Heart left ventricle (tissue), 16 donors: Measurements from ENCODE around the gene DACT2. TPM values are rescaled to one million over a fixed set of nuclear protein-coding genes. Genes with fewer than 3 reads are reported as not detected.

ENCODE experiments used
- ATAC-seq, 4 donors: fragments of 200-7000 bp; cut with Tn5 transposase; one replicate each; pipeline ENCODE4 v1.9.1; 2020 to 2022; ENCODE audit warnings: moderate library complexity in 4 of 4, mild to moderate bottlenecking in 3 of 4, moderate number of reproducible peaks in 1 of 4
- DNase-seq, 5 donors: peaks; one replicate each; pipeline ENCODE4 v3.0.0-alpha.2; 2020
- H3K27ac ChIP-seq, 12 donors: fragments of 200-600 bp; sonication (generic) in 4 of 12; one replicate each; pipeline versions ENCODE4 v1.5.0 to v1.8.0; 2016 to 2022; ENCODE audit warnings: mild to moderate bottlenecking in 2 of 12
- H3K27me3 ChIP-seq, 9 donors: fragments of 200-600 bp; sonication (generic) in 2 of 9; one replicate each; pipeline versions ENCODE4 v1.5.1 to v1.8.0; 2016 to 2022; ENCODE audit warnings: mild to moderate bottlenecking in 3 of 9
- H3K36me3 ChIP-seq, 9 donors: fragments of 200-600 bp; sonication (generic) in 2 of 9; one replicate each; pipeline versions ENCODE4 v1.5.0 to v1.8.0; 2018 to 2022; ENCODE audit warnings: mild to moderate bottlenecking in 2 of 9
- H3K4me1 ChIP-seq, 12 donors: fragments of 200-600 bp; sonication (generic) in 4 of 12; one replicate each; pipeline versions ENCODE4 v1.5.0 to v1.8.0; 2016 to 2022; ENCODE audit warnings: mild to moderate bottlenecking in 3 of 12
- H3K4me3 ChIP-seq, 12 donors: fragments of 200-600 bp; sonication (generic) in 4 of 12; one replicate each; pipeline versions ENCODE4 v1.5.0 to v1.8.0; 2017 to 2022; ENCODE audit warnings: mild to moderate bottlenecking in 9 of 12, moderate library complexity in 4 of 12
- H3K9me3 ChIP-seq, 12 donors: fragments of 200-600 bp; sonication (generic) in 4 of 12; one replicate each; pipeline versions ENCODE4 v1.5.0 to v1.8.0; 2016 to 2022; ENCODE audit warnings: mild to moderate bottlenecking in 1 of 12
- POLR2A ChIP-seq, 2 donors: fragments of 450-650 bp; IDR thresholded peaks; one replicate each; pipeline ENCODE4 v1.6.1; 2017; ENCODE audit warnings: antibody characterized with exemption in 2 of 2, mild to moderate bottlenecking in 2 of 2, moderate library complexity in 2 of 2
- WGBS, 4 donors: extraction: QIAGEN DNeasy Blood & Tissue Kit in 2 of 4; methylation state at CpG; one replicate each; pipeline versions ENCODE4 v1.1.5 to v1.1.7; 2013 to 2018; 5-methylcytosine and 5-hydroxymethylcytosine counted together
- intact Hi-C, 10 donors: fragments of 100-400 bp; cut with DNase I; formaldehyde crosslinking; loops; one replicate each; pipeline versions ENCODE4 v1.11.1 to v1.14.2; 2022
- polyA plus RNA-seq, 2 donors: library from polyadenylated mRNA; stranded (reverse); fragments of 200-250 nt; gene quantifications; one replicate each; pipeline ENCODE4 v1.2.3, GENCODE V29; 2013
- total RNA-seq, 9 donors: library from RNA; depleted of rRNA in 2 of 9; stranded (reverse); fragments of >200 nt in 2 of 9; fragmentation: NEBNext Ultra II Directional in 3 of 9; extraction: Animal tissue kit (Norgen Biotek cat#: 25700) in 3 of 9; gene quantifications; one replicate each; pipeline versions ENCODE4 v1.1.0 to v1.2.4, GENCODE V29; 2016 to 2023
- TF ChIP-seq, protein P1 (sequence below), 12 donors: fragments of 200-600 bp; sonication (generic) in 4 of 12; IDR thresholded peaks; one replicate each; pipeline versions ENCODE4 v1.5.0 to v1.8.0; 2018 to 2022; ENCODE audit warnings: antibody characterized with exemption in 12 of 12, mild to moderate bottlenecking in 5 of 12
- donor health status: ischemic (EF 13 %, LVEDD 7.1; RV severe dilation, severe dysfunction).
- donor health status: healthy with polysubstance abuse.
- donor health status: DM: no; HTN: yes; CAD: no.
- donor health status: DM: no; HTN: no; CAD: no.
- donor health status: ischemic (EF 25% LVEDD 6.9; RV normal size, moderate dysfunction).
- donor health status: ischemic (EF 25% LVEDD 5.7; RV mildly dilated, moderate dysfunction).
- donor health status: healthy.
- donor health status: DM: yes; HTN: yes; CAD: no.
- donor health status: ischemic (EF 35%, LVEDD 5.7; RV mildly dilated, moderate dysfunction).
- donor health status: nonischemic (EF 11% LVEDD 7.7; RV severe dilation, severe dysfunction).
- donor health status: DM: yes; HTN: yes; CAD: no.
- donor health status: PGD.
- donor health status: ischemic (EF 29% LVEDD 5.4; RV normal size, mild dysfunction).
- donor health status: nonischemic (EF 23%, LVEDD 6.1; RV moderate dilation, normal function).

Gene DACT2
- total and polyA plus RNA-seq, 11 donors, result 0.14 to 3.8 (median 0.30) TPM

- Histone ChIP-seq H3K27ac (peak overlapping the region in 4 of 12 donors; percentile 18 to 42 (median 23)), H3K27me3 (peaks cover 5 to 62% (median 28%) of the 10 kb centered on the region in 9 donors)
These were observed 848 bp downstream of the DACT2 start for GRCh38 chr6:168318579-168319278.

GRCh38 chr6:168318090-168318489 is 1.5 kb downstream of the DACT2 start:
- DNase-seq (no peak), ATAC-seq (no peak)
- H3K4me1 ChIP-seq, result peaks cover 0 to 10% (median 0%) of the 10 kb centered on the region in 12 donors
- no peaks in the 10 kb centered on the region for H3K36me3 ChIP-seq
- H3K27ac ChIP-seq, result peak overlapping the region in 2 of 12 donors; percentile 22 to 42
- intact Hi-C loops, result no loop called here
- peak overlapping the region in 6 of 12 donors; percentile 39 to 59 (median 50) for H3K4me3 ChIP-seq
- TF ChIP-seq POLR2A (IDR thresholded peaks at IDR 0.05), result no peak
- TF ChIP-seq, protein P1, sequence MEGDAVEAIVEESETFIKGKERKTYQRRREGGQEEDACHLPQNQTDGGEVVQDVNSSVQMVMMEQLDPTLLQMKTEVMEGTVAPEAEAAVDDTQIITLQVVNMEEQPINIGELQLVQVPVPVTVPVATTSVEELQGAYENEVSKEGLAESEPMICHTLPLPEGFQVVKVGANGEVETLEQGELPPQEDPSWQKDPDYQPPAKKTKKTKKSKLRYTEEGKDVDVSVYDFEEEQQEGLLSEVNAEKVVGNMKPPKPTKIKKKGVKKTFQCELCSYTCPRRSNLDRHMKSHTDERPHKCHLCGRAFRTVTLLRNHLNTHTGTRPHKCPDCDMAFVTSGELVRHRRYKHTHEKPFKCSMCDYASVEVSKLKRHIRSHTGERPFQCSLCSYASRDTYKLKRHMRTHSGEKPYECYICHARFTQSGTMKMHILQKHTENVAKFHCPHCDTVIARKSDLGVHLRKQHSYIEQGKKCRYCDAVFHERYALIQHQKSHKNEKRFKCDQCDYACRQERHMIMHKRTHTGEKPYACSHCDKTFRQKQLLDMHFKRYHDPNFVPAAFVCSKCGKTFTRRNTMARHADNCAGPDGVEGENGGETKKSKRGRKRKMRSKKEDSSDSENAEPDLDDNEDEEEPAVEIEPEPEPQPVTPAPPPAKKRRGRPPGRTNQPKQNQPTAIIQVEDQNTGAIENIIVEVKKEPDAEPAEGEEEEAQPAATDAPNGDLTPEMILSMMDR (IDR thresholded peaks at IDR 0.05), result no peak
- peaks cover 5 to 56% (median 28%) of the 10 kb centered on the region in 9 donors for H3K27me3 ChIP-seq
- peaks cover 0 to 12% (median 0%) of the 10 kb centered on the region in 12 donors for H3K9me3 ChIP-seq
- 42 to 46% (median 44%) methylated on average over 11 to 12 of the region's 12 CpGs for WGBS, 4 donors

More at GRCh38 chr6:168318579-168319278, 848 bp downstream of the DACT2 start:
- H3K4me1 ChIP-seq, result peaks cover 0 to 10% (median 0%) of the 10 kb centered on the region in 12 donors
- no peak for TF ChIP-seq POLR2A (IDR thresholded peaks at IDR 0.05)
- TF ChIP-seq, protein P1 (IDR thresholded peaks at IDR 0.05), result no peak
- H3K36me3 ChIP-seq, result no peaks in the 10 kb centered on the region
- DNase-seq (no peak), ATAC-seq (peak in 2 of 4 donors; percentile 18 to 23)
- intact Hi-C loops, result no loop called here
- H3K9me3 ChIP-seq, result peaks cover 0 to 12% (median 0%) of the 10 kb centered on the region in 12 donors
- peak overlapping the region in 10 of 12 donors; percentile 30 to 59 (median 43) for H3K4me3 ChIP-seq
- WGBS, 4 donors, result 19 to 32% (median 21%) methylated on average over 19 to 33 of the region's 33 CpGs

DNA sequence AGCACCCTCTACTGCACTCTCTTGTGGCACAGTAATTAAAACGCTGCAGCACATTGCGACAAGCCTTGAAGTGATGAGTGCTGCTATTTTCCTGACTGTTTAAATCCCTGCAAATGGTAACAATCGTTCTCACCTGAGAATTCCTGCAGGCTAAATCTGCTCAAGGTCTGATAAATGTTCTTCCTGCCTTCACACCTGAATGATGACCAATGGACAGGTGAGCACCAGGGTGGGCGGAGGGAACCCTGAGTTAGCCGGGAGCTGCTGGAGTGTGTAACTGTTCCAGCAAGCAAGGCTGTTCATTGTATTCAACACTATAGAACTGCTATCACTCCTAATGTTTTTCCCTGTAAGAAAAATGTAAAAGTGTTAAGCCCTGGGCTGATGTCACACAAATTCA is 4.0 kb downstream of the DACT2 start:
- intact Hi-C loops, result no loop called here
- 63 to 78% (median 72%) methylated on average over 5 of the region's 5 CpGs for WGBS, 4 donors
- H3K36me3 ChIP-seq, result no peaks in the 10 kb centered on the region
- peaks cover 0 to 10% (median 0%) of the 10 kb centered on the region in 12 donors for H3K4me1 ChIP-seq
- no peak overlapping the region for H3K27ac ChIP-seq
- peak overlapping the region in 1 of 12 donors; percentile 13 for H3K4me3 ChIP-seq
- DNase-seq (no peak), ATAC-seq (no peak)
- H3K27me3 ChIP-seq, result peaks cover 5 to 34% (median 19%) of the 10 kb centered on the region in 9 donors
- TF ChIP-seq, protein P1 (IDR thresholded peaks at IDR 0.05), result no peak
- TF ChIP-seq POLR2A (IDR thresholded peaks at IDR 0.05), result no peak
- peaks cover 0 to 1% (median 0%) of the 10 kb centered on the region in 12 donors for H3K9me3 ChIP-seq

DNA sequence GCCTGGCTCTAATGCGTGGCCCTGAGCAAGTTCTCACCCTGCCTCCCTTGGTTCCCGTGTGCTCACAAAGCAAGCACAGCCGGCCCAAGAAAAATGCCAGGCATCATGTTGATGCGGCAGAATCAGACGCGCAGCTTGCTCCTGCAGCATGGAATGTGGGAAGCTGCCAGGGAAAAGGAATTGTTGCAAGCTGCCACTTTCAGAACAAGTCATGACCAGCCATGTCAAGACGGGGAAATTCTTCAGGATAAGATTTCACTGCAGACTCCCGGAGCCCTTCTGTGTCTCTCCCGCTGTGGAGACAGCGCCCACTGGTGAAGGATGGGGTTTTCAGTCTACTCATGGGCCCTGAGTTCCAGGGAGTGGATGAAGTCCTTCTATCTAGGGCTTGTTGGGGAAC is 4.6 kb downstream of the DACT2 start:
- Histone ChIP-seq H3K4me3 (peak overlapping the region in 1 of 12 donors; percentile 15), H3K4me1 (peaks cover 0 to 10% (median 0%) of the 10 kb centered on the region in 12 donors), H3K9me3 (no peaks in the 10 kb centered on the region), H3K27ac (peak overlapping the region in 1 of 12 donors; percentile 2), H3K36me3 (no peaks in the 10 kb centered on the region), H3K27me3 (peaks cover 5 to 27% (median 14%) of the 10 kb centered on the region in 9 donors)
- 21 to 43% (median 39%) methylated on average over 10 of the region's 10 CpGs for WGBS, 4 donors
- DNase-seq (no peak), ATAC-seq (peak in 3 of 4 donors; percentile 31 to 64 (median 58))
- no peak for TF ChIP-seq POLR2A (IDR thresholded peaks at IDR 0.05)
- TF ChIP-seq, protein P1 (IDR thresholded peaks at IDR 0.05), result peak in 7 of 12 donors; percentile 19 to 49 (median 32)
- intact Hi-C loops, result no loop called here
